Panc1 (cell line): ENCODE measurements around the gene RAB10. TPM values are rescaled to one million over a fixed set of nuclear protein-coding genes. Genes with fewer than 3 reads are reported as not detected.

Experiments used
- ATAC-seq: fragments of 200-7000 bp; cut with Tn5 transposase; 2 replicates; pipeline ENCODE4 v1.9.1; 2020; ENCODE audit warnings: mild to moderate bottlenecking, moderate library complexity
- BruUV-seq: library from RNA; stranded (reverse); fragments of 400-500 nt; replicated peaks from 2 replicates; lab custom pipeline; 2021; lab: Mats Ljungman, UMichigan
- CTCF ChIA-PET: fragments of 300-600 bp; sonication (Branson Sonifier 250); formaldehyde crosslinking; loops from one replicate; lab custom pipeline; 2022; ENCODE audit warnings: antibody characterized with exemption; lab: Charles Lee
- POLR2A ChIA-PET: fragments of 300-600 bp; sonication (Branson Sonifier 250); formaldehyde crosslinking; loops from one replicate; lab custom pipeline; 2022; ENCODE audit warnings: antibody characterized with exemption; lab: Charles Lee
- DNase-seq: peaks from one replicate; pipeline ENCODE4 v3.0.0-alpha.2; 2010; ENCODE audit warnings: low read depth, low spot score
- H3K27ac ChIP-seq: 2 replicates; pipeline ENCODE4 v1.5.1; 2011; ENCODE audit warnings: mild to moderate bottlenecking, low read length, inconsistent platforms
- H3K27me3 ChIP-seq: fragments of 200-500 bp; sonication (Bioruptor generic); 2 replicates; pipeline ENCODE4 v1.6.0; 2014; ENCODE audit warnings: low read length, inconsistent platforms; ENCODE audit not compliant: control insufficient read depth, insufficient read depth
- H3K36me3 ChIP-seq: fragments of 200-500 bp; sonication (Bioruptor generic); 2 replicates; pipeline ENCODE4 v1.5.1; 2014; ENCODE audit warnings: inconsistent platforms, mild to moderate bottlenecking, low read length, moderate library complexity; ENCODE audit not compliant: control insufficient read depth, insufficient read depth
- H3K4me1 ChIP-seq: 2 replicates; pipeline ENCODE4 v1.5.1; 2011; ENCODE audit warnings: inconsistent platforms, mild to moderate bottlenecking, low read length, moderate library complexity; ENCODE audit not compliant: control insufficient read depth, insufficient read depth
- H3K4me3 ChIP-seq, 2 experiments: 2 replicates each; pipeline ENCODE4 v1.5.1; 2011 to 2012; ENCODE audit warnings: low read depth in 2 of 2, low read length in 2 of 2, mild to moderate bottlenecking in 2 of 2, inconsistent platforms in 1 of 2, moderate library complexity in 1 of 2
- H3K9me3 ChIP-seq: fragments of 200-500 bp; sonication (Bioruptor generic); 2 replicates; pipeline ENCODE4 v1.5.1; 2014; ENCODE audit warnings: low read depth, mild to moderate bottlenecking, inconsistent platforms, low read length, moderate library complexity; ENCODE audit not compliant: control insufficient read depth, insufficient read depth
- CTCF ChIP-seq: fragments of 450-650 bp; IDR thresholded peaks from 2 replicates; pipeline ENCODE4 v1.5.1; 2017; ENCODE audit warnings: mild to moderate bottlenecking
- POLR2AphosphoS5 ChIP-seq: IDR thresholded peaks from 2 replicates; pipeline ENCODE4 v1.6.1; 2012; ENCODE audit warnings: mild to moderate bottlenecking, low read depth, low read length, moderate library complexity
- REST ChIP-seq, 2 experiments: IDR thresholded peaks; 2 replicates each; pipeline ENCODE4 v1.6.1; 2011 to 2012; ENCODE audit warnings: low read depth in 2 of 2, control low read depth in 1 of 2, low read length in 1 of 2, mild to moderate bottlenecking in 1 of 2, moderate library complexity in 1 of 2; ENCODE audit not compliant: insufficient read depth in 1 of 2
- SIN3A ChIP-seq: IDR thresholded peaks from 2 replicates; pipeline ENCODE4 v1.6.1; 2012; ENCODE audit warnings: low read depth, mild to moderate bottlenecking, low read length, moderate library complexity, borderline replicate concordance; ENCODE audit not compliant: insufficient read depth
- TCF7L2 ChIP-seq: IDR thresholded peaks from 2 replicates; pipeline ENCODE4 v1.6.1; 2011; ENCODE audit warnings: mild to moderate bottlenecking, low read depth, low read length, inconsistent platforms
- in situ Hi-C: cut with HindIII; loops from 2 replicates; pipeline ENCODE4 v1.10.0; 2016; ENCODE audit warnings: low sequenced_read_pairs, low pct_unique_long_range_greater_than_20kb
- intact Hi-C: fragments of 100-400 bp; cut with micrococcal nuclease; formaldehyde crosslinking; loops from one replicate; pipeline ENCODE4 v1.10.0; 2022; ENCODE audit not compliant: unreplicated experiment
- total RNA-seq: library from RNA; stranded (reverse); gene quantifications from one replicate; pipeline ENCODE4 v1.2.1, GENCODE V29; 2021; ENCODE audit not compliant: unreplicated experiment

The RAB10 gene
- total RNA-seq, 1 experiment from 2014 or later = 208 TPM

DNA sequence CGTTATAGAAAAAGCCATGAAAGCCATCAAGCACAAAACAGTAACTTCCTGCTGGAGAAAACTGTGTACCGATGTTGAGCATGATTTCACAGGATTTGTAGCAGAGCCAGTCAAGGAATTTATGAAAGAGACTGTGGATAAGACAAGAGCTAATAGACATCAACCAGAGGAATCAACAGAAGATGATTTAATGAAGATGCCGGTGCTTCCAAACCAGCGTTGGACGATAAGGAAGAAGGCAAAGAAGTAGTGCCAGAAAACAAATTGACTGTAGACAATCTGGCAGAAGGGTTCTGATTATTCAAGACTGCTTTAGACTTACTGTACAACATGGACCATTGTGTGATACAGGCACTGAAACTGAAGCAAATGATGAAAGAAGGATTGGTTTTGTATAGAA is 89.5 kb downstream of the RAB10 start:
- Histone ChIP-seq H3K9me3 (no peaks in the 10 kb centered on the region), H3K4me1 (no peaks in the 10 kb centered on the region), H3K36me3 (0 out of 2 replicates have a peak, but pooled peaks cover 9% of the 10 kb centered on the region), H3K27me3 (no peaks in the 10 kb centered on the region), H3K4me3 (no peak overlapping the region), H3K27ac (no peak overlapping the region)
- CTCF ChIA-PET = no interaction called here
- no TSS peak for BruUV-seq
- TF ChIP-seq SIN3A = no peak
- TF ChIP-seq REST (IDR thresholded peaks at IDR 0.05; ENCODE audit: insufficient read depth in 1 of 2, low read depth in 2 of 2, low read length in 1 of 2) = no peak
- no peak for TF ChIP-seq POLR2AphosphoS5
- intact Hi-C loops = no loop called here
- in situ Hi-C loops = no loop called here
- ATAC-seq = no peak; the same call in 1 of the 2 replicates
- POLR2A ChIA-PET = no interaction called here
- no peak for DNase-seq

DNA sequence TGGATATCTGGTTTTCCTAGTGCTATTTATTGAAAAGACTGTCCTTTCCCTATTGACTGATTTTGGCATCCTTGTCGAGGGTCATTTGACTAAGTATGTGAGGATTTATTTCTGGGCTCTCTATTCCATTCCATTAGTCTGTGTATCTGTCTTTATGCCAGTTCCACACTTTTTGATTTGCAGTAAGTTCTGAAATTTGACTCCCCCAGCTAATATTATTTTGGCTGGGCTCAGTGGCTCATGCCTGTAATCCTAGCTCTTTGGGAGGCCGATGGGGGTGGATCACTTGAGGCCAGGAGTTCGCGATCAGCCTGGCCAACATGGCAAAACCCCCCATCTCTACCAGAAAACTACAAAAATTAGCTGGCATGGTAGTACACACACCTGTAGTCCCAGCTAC is 92.2 kb downstream of the RAB10 start:
- H3K9me3 ChIP-seq = no peaks in the 10 kb centered on the region
- ATAC-seq = no peak
- TF ChIP-seq TCF7L2 = no peak
- no peak for TF ChIP-seq POLR2AphosphoS5
- TF ChIP-seq CTCF = no peak
- no peak for TF ChIP-seq REST (IDR thresholded peaks at IDR 0.05; ENCODE audit: insufficient read depth in 1 of 2, low read depth in 2 of 2, low read length in 1 of 2)
- no peak for TF ChIP-seq SIN3A
- no peak overlapping the region for H3K27ac ChIP-seq
- H3K27me3 ChIP-seq = no peaks in the 10 kb centered on the region
- H3K4me1 ChIP-seq = no peaks in the 10 kb centered on the region
- 0 out of 2 replicates have a peak, but pooled peaks cover 14% of the 10 kb centered on the region for H3K36me3 ChIP-seq
- no TSS peak for BruUV-seq
- CTCF ChIA-PET = no interaction called here
- H3K4me3 ChIP-seq = no peak overlapping the region
- in situ Hi-C loops = no loop called here
- intact Hi-C loops = no loop called here
- POLR2A ChIA-PET = no interaction called here
- no peak for DNase-seq
